OCI-LY3 (cell line): ENCODE results near the gene AP4M1.

Experiments
- H2AFZ ChIP-seq: fragments of 200-600, 300-600 bp; shearing (Covaris generic); 2 replicates; pipeline ENCODE4 v1.6.0; 2014; ENCODE audit warnings: antibody characterized with exemption, low read depth, low read length
- H3K27ac ChIP-seq: fragments of 200-600, 300-600 bp; sonication (generic); 2 replicates; pipeline ENCODE4 v1.5.1; 2014; ENCODE audit warnings: mild to moderate bottlenecking, low read length, moderate library complexity, mixed read lengths
- H3K27me3 ChIP-seq: fragments of 200-600, 300-600 bp; sonication (generic); 2 replicates; pipeline ENCODE4 v1.6.1; 2014; ENCODE audit warnings: low read depth, low read length, mixed read lengths
- H3K36me3 ChIP-seq: fragments of 200-600, 300-600 bp; sonication (generic); replicated peaks from 2 replicates; pipeline ENCODE3; 2014; ENCODE audit warnings: low read depth, low read length, mixed read lengths
- H3K4me1 ChIP-seq: fragments of 300-600, 200-600 bp; sonication (generic); 2 replicates; pipeline ENCODE4 v1.6.1; 2014; ENCODE audit warnings: low read length, mixed read lengths
- H3K4me2 ChIP-seq: fragments of 200-600, 300-600 bp; sonication (generic); 2 replicates; pipeline ENCODE4 v1.6.1; 2014; ENCODE audit warnings: low read length, mixed read lengths
- H3K4me3 ChIP-seq: fragments of 300-600, 200-600 bp; sonication (generic); 2 replicates; pipeline ENCODE4 v1.5.1; 2014; ENCODE audit warnings: antibody characterized with exemption, mild to moderate bottlenecking, low read length, moderate library complexity
- H3K79me2 ChIP-seq: fragments of 300-600, 200-600 bp; shearing (Covaris generic); 2 replicates; pipeline ENCODE4 v1.6.1; 2014; ENCODE audit warnings: mild to moderate bottlenecking, low read length, mixed read lengths
- H3K9ac ChIP-seq: fragments of 300-600, 200-600 bp; shearing (Covaris generic); 2 replicates; pipeline ENCODE4 v1.6.0; 2014; ENCODE audit warnings: mild to moderate bottlenecking, low read length, moderate library complexity
- H3K9me3 ChIP-seq: fragments of 200-600, 300-600 bp; shearing (Covaris generic); 2 replicates; pipeline ENCODE4 v1.6.1; 2014; ENCODE audit warnings: low read length, mixed read lengths; ENCODE audit not compliant: insufficient read depth
- H4K20me1 ChIP-seq: fragments of 200-600, 300-600 bp; sonication (generic); 2 replicates; pipeline ENCODE4 v1.6.1; 2016; ENCODE audit warnings: low read length, mixed read lengths; ENCODE audit not compliant: insufficient read depth
- EZH2phosphoT487 ChIP-seq: fragments of 200-600 bp; shearing (Covaris generic); IDR thresholded peaks from 2 replicates; pipeline ENCODE4 v1.6.1; 2018; ENCODE audit warnings: antibody characterized with exemption, mixed run types, low read depth
- TF ChIP-seq, protein P1 (sequence below): fragments of 200-600, 300-600 bp; sonication (generic); IDR thresholded peaks from 2 replicates; pipeline ENCODE4 v1.5.1; 2014; ENCODE audit warnings: antibody characterized with exemption, low read length, low read depth

The AP4M1 gene

DNA sequence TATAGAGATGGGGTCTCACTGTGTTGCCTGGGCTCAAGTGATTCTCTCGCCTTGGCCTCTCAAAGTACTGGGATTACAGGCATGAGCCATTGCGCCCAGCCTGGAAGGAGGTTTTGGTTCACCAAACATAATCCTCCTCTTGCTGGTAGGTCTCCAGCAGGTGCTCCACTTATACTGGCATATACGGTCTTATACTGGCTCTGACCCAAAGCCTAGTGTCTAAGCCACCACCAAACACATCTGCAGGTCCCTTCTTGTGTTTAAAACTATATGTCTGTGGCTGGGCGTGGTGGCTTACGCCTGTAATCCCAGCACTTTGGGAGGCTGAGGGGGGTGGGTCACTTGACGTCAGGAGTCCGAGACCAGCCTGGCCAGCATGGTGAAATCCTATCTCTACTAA, 30.7 kb downstream of the AP4M1 start:
- no peaks in the 10 kb centered on the region for H4K20me1 ChIP-seq
- TF ChIP-seq, protein P1, sequence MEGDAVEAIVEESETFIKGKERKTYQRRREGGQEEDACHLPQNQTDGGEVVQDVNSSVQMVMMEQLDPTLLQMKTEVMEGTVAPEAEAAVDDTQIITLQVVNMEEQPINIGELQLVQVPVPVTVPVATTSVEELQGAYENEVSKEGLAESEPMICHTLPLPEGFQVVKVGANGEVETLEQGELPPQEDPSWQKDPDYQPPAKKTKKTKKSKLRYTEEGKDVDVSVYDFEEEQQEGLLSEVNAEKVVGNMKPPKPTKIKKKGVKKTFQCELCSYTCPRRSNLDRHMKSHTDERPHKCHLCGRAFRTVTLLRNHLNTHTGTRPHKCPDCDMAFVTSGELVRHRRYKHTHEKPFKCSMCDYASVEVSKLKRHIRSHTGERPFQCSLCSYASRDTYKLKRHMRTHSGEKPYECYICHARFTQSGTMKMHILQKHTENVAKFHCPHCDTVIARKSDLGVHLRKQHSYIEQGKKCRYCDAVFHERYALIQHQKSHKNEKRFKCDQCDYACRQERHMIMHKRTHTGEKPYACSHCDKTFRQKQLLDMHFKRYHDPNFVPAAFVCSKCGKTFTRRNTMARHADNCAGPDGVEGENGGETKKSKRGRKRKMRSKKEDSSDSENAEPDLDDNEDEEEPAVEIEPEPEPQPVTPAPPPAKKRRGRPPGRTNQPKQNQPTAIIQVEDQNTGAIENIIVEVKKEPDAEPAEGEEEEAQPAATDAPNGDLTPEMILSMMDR = no peak
- no peak for TF ChIP-seq EZH2phosphoT487
- H3K79me2 ChIP-seq = peaks cover 4% of the 10 kb centered on the region; the same call in 1 of the 2 replicates
- no peak overlapping the region for H3K4me3 ChIP-seq
- no peak overlapping the region for H3K9ac ChIP-seq
- no peak overlapping the region for H3K4me2 ChIP-seq
- H3K27me3 ChIP-seq = no peaks in the 10 kb centered on the region
- no peak overlapping the region for H3K27ac ChIP-seq
- no peak overlapping the region for H2AFZ ChIP-seq
- peaks cover 13% of the 10 kb centered on the region for H3K4me1 ChIP-seq
- no peaks in the 10 kb centered on the region for H3K36me3 ChIP-seq
- no peaks in the 10 kb centered on the region for H3K9me3 ChIP-seq

DNA sequence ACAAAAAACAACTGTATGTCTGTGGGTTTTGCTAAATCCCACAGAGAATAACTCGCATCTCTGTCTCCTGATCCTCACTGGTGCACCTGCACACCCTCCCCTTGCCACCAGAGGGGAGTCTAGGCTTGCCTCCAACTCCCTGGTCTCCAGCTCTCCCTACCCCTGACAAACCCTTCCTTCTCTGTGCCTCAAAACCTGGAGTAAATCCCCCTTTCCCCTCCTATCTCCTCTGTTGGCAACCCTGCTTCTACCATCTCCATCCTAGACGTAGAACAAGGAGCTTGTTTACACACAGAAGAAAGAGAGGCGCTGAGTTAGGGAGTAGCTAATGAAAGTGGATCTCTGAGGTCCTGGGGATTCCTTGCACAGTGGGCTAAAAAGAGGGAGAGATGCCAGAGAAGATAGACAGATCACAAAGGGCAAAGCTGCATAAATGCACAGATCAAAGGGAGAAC, 31.3 kb downstream of the AP4M1 start:
- Histone ChIP-seq H3K9ac (no peak overlapping the region), H3K27ac (no peak overlapping the region), H3K4me1 (peaks cover 14% of the 10 kb centered on the region), H4K20me1 (no peaks in the 10 kb centered on the region), H3K36me3 (no peaks in the 10 kb centered on the region), H2AFZ (no peak overlapping the region), H3K79me2 (peaks cover 4% of the 10 kb centered on the region; the same call in 1 of the 2 replicates), H3K9me3 (no peaks in the 10 kb centered on the region), H3K27me3 (no peaks in the 10 kb centered on the region), H3K4me2 (no peak overlapping the region), H3K4me3 (no peak overlapping the region)
- no peak for TF ChIP-seq EZH2phosphoT487
- TF ChIP-seq, protein P1 = peak; percentile 84

DNA sequence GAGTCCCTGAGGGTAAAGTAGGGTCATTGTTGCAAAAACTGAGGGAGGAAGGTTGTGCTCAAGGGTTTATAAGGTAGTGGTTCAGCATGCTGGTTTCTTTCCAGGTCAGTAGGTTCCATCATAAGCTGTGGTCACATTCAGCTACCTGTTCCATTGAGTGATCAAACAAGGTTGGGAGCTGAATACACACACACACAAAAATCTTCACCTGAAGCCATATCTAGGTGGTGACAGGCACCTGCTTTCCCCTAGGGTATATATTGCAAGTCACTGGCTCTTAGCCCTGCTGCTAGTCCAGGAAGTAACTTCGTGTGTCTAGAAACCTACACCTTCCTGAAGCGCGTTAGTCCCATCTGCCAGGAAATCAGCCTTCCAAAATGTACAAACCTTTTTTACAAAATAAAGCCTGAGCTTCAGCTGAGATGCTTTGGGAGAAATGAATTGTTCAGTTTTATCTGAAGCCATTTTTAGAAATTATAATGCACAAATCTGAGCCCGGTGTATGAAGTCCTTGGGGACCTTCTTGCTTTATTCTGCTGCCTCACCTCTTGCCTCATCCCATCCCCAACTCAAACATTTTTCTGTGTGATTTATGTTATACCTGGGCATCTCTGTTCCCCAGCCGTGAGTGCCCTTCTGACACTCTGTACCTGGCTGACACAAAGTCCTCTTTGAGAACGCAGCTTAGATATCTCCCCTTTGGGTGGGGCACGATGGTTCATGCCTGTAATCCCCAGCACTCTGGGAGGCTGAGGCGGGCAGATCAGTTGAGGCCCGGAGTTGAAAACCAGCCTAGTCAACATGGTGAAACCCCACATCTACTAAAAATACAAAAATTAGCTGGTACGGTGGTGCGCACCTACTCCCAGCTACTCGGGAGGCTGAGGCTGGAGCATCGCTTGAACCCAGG, 36.7 kb downstream of the AP4M1 start:
- Histone ChIP-seq H4K20me1 (no peaks in the 10 kb centered on the region), H3K4me3 (no peak overlapping the region), H3K4me1 (0 out of 2 replicates have a peak, but pooled peaks cover 8% of the 10 kb centered on the region), H3K79me2 (no peaks in the 10 kb centered on the region), H2AFZ (0 out of 2 replicates have a peak overlapping the region, but pooled peaks have one; percentile 29), H3K27me3 (peaks cover 2% of the 10 kb centered on the region; the same call in 1 of the 2 replicates), H3K9me3 (no peaks in the 10 kb centered on the region), H3K27ac (no peak overlapping the region), H3K4me2 (peak overlapping the region; percentile 22; the same call in 1 of the 2 replicates), H3K36me3 (no peaks in the 10 kb centered on the region), H3K9ac (no peak overlapping the region)
- no peak for TF ChIP-seq EZH2phosphoT487
- TF ChIP-seq, protein P1 = no peak

DNA sequence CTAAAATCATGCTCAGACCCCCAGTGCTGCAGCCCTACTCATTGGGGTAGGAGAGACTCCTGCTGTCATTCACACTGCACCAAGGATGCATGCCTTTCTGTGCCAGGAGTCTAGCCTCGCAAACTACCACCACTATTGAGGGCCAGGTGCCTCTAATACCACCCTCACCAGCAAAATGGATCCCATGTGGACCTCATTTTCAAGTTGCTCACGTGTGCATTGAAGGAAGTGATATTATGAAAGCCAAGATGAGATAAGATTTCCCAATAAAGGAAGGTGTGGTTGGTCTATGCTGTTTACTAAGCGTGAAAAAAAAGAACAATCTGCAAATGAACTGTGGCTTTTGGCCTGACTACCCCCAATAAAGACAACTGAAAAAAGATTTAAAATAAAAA, 40.1 kb downstream of the AP4M1 start:
- Histone ChIP-seq H3K4me2 (no peak overlapping the region), H3K9ac (no peak overlapping the region), H3K4me1 (0 out of 2 replicates have a peak, but pooled peaks cover 8% of the 10 kb centered on the region), H3K27me3 (peaks cover 2% of the 10 kb centered on the region; the same call in 1 of the 2 replicates), H4K20me1 (no peaks in the 10 kb centered on the region), H3K36me3 (no peaks in the 10 kb centered on the region), H3K27ac (no peak overlapping the region), H3K4me3 (no peak overlapping the region), H3K79me2 (no peaks in the 10 kb centered on the region), H3K9me3 (no peaks in the 10 kb centered on the region), H2AFZ (no peak overlapping the region)
- TF ChIP-seq, protein P1 = no peak
- TF ChIP-seq EZH2phosphoT487 = no peak
